Measurements from ENCODE around the gene NCK2.
"Not testable (repeated sequence)": the region's sequence is repeated elsewhere in the genome, so short reads cannot be mapped to it uniquely, and the experiment has no call there.

NCK2 gene

DNA sequence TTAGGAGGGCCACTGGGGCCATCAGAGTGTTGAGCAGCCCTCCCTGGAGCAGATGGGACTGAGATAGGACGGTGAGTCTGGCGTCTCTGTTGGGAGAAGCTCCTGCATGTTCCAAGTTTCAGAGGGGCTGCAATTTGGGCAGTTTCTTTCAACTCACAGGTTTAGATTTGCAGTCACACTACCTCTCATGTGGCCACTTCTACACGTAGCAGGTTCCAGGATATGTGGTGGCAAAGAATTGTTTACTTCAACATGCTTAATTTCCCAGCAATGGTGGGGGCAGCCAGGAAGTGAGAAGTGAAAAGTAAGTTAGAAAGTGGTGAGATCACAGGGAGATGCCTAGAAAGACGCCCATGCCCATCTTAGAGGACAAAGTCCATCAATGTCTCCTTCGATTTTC, 9.3 kb downstream of the NCK2 start:
- Mint-ChIP-seq H3K4me3 (peak overlapping the region; percentile 61 to 77), H3K9me3 (no peaks in the 10 kb centered on the region), H3K36me3 (ENCODE audit: insufficient read depth) (peaks cover 29% of the 10 kb centered on the region), H3K4me1 (ENCODE audit: low read depth in 2 of 2) (peaks cover 80 to 92% of the 10 kb centered on the region in 2 donors), H3K27ac (peak overlapping the region; percentile 91 to 94), H3K27me3 (no peaks in the 10 kb centered on the region)
- DNase-seq = peak; percentile 31 to 48 (median 40)
- peak; percentile 72 for ATAC-seq (replicated peaks)

DNA sequence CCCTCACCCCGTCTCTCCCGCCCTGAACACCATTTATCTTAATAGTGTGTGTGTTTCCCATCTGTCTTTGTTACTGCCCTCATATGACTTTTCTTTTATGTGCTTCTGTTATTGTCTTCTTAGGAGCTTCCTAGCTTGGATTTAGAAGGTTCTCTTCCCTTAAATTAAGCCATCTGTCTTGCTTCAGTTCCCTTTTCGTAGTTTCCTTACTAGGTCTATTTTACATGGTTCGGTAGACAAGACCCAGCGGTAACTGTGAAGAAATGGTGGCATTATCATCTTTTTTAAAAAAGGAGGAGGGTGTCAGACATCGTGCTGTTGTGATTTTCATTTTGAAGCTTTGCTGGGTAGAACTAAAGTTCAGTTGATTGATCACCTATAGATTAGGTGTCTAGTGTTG, 10.3 kb downstream of the NCK2 start:
- ATAC-seq (replicated peaks) (no peak), DNase-seq (no peak)
- no peaks in the 10 kb centered on the region for H3K9me3 Mint-ChIP-seq
- peak overlapping the region; percentile 91 to 94 for H3K27ac Mint-ChIP-seq
- peaks cover 77 to 91% of the 10 kb centered on the region in 2 donors for H3K4me1 Mint-ChIP-seq (ENCODE audit: low read depth in 2 of 2)
- H3K27me3 Mint-ChIP-seq = no peaks in the 10 kb centered on the region
- H3K4me3 Mint-ChIP-seq = peak overlapping the region; percentile 61 to 77
- peaks cover 27% of the 10 kb centered on the region for H3K36me3 Mint-ChIP-seq (ENCODE audit: insufficient read depth)

DNA sequence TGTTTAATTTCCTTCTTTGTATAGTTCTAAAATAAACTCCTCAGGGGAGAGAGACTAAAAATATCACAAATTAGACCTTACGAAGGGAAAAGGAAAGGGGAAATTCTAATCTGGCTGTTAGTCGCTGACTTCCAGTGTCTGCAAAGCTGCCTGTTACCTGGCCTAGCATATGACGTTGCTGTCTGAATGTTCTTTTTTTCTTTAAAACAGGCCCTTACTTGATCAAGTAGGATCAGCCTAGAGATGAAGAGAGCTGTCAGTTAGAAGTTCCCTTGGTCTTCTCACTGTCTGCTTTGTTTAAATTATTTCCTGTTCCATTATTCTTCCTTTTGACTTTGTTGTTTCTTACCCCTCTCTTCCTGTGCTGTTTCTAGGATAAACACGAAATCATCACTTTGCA, 11.2 kb downstream of the NCK2 start:
- ATAC-seq (replicated peaks) = peak; percentile 67
- H3K27ac Mint-ChIP-seq = peak overlapping the region; percentile 91 to 94
- H3K36me3 Mint-ChIP-seq (ENCODE audit: insufficient read depth) = peaks cover 27% of the 10 kb centered on the region
- H3K27me3 Mint-ChIP-seq = no peaks in the 10 kb centered on the region
- no peak for DNase-seq
- H3K9me3 Mint-ChIP-seq = no peaks in the 10 kb centered on the region
- peak overlapping the region; percentile 61 to 77 for H3K4me3 Mint-ChIP-seq
- H3K4me1 Mint-ChIP-seq (ENCODE audit: low read depth in 2 of 2) = peaks cover 76 to 91% of the 10 kb centered on the region in 2 donors

DNA sequence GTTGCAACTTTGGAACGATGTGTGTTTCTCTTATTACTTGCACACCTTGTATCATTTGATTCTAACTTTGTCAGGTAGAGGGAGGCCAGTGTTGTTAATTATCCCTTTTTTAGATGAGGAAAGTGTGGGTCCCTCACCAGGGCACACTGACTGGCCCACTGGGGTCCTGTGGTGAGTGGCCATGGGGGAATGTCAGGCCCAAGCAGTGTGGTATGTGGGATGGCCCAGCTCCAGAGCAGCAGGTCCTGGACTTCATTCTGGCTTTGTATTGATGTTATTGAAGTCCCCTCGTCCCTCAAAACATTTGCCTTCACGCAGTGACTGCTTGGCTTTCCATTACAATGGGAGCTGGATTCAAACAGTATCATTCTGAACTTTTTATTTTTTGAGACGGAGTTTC, 11.7 kb downstream of the NCK2 start:
- Mint-ChIP-seq H3K36me3 (ENCODE audit: insufficient read depth) (peaks cover 29% of the 10 kb centered on the region), H3K27ac (peak overlapping the region; percentile 91 to 94), H3K4me1 (ENCODE audit: low read depth in 2 of 2) (peaks cover 75 to 90% of the 10 kb centered on the region in 2 donors), H3K27me3 (no peaks in the 10 kb centered on the region), H3K9me3 (no peaks in the 10 kb centered on the region), H3K4me3 (peak overlapping the region; percentile 61 to 77)
- DNase-seq (no peak), ATAC-seq (replicated peaks) (no peak)

DNA sequence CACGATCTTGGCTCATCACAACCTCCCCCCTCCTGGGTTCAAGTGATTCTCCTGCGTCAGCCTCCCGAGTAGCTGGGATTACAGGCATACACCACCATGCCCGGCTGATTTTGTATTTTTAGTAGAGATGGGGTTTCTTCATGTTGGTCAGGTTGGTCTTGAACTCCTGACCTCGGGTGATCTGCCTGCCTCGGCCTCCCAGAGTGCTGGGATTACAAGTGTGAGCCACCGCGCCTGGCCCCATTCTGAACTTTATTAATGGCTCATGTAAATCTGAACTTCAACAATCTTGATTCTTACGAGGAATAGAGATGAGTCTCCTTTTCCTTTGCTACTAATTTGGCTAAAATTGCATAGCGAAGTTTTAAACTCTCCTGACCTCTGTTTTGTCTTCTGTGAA, 12.2 kb downstream of the NCK2 start:
- not testable (repeated sequence) for H3K9me3 Mint-ChIP-seq; ATAC-seq (replicated peaks); H3K27me3 Mint-ChIP-seq; DNase-seq
- Mint-ChIP-seq H3K4me3 (peak overlapping the region; percentile 61 to 77), H3K27ac (peak overlapping the region; percentile 91 to 94), H3K4me1 (ENCODE audit: low read depth in 2 of 2) (peaks cover 77 to 91% of the 10 kb centered on the region in 2 donors), H3K36me3 (ENCODE audit: insufficient read depth) (peaks cover 25% of the 10 kb centered on the region)

DNA sequence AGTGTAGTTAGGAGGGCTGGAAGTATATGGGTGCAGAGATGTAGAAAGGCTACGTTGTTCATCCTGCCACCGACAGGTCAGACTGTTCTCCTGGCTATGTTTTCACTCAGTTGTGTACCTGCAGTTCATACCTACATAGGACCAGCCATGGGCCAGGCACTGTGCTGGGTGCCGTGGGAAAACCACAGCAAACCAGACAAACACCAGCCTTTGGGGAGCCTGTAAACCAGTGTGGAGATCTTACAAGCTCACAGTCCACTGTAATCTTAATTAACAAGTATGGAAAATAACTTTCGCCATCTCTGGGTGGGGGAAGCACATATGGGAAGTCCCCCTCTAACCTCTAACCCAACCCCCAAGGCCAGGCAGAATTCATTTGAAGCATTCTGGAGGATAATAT, 12.7 kb downstream of the NCK2 start:
- ATAC-seq (replicated peaks) = peak; percentile 13
- peak overlapping the region; percentile 91 to 94 for H3K27ac Mint-ChIP-seq
- peaks cover 81 to 97% of the 10 kb centered on the region in 2 donors for H3K4me1 Mint-ChIP-seq (ENCODE audit: low read depth in 2 of 2)
- DNase-seq = no peak
- H3K9me3 Mint-ChIP-seq = no peaks in the 10 kb centered on the region
- peak overlapping the region; percentile 61 to 77 for H3K4me3 Mint-ChIP-seq
- H3K27me3 Mint-ChIP-seq = no peaks in the 10 kb centered on the region
- H3K36me3 Mint-ChIP-seq (ENCODE audit: insufficient read depth) = peaks cover 23% of the 10 kb centered on the region

DNA sequence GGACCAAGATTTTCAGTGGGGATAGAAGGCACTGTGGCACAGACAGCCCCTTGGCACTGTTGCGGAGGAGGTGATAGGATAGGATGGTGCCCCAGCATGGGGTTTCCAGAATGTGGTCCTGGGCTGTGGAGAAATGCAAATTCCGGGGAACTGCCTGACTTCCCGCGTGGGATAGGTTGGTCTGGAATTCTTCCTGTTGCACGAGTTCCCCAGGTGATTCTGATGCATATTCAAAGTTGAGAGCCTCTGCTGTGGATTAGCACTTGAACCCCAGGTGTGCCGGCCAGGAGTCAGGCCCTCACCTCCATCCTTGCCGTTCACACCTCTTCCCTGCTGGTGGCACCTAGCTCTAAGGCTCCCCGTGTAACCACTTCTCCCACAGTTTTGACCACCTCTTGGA, 15.5 kb downstream of the NCK2 start:
- Mint-ChIP-seq H3K4me3 (peak overlapping the region; percentile 72 to 77), H3K9me3 (no peaks in the 10 kb centered on the region), H3K27me3 (no peaks in the 10 kb centered on the region), H3K4me1 (ENCODE audit: low read depth in 2 of 2) (peaks cover 72 to 97% of the 10 kb centered on the region in 2 donors), H3K27ac (peak overlapping the region; percentile 91 to 96), H3K36me3 (ENCODE audit: insufficient read depth) (peaks cover 28% of the 10 kb centered on the region)
- no peak for DNase-seq
- ATAC-seq (replicated peaks) = no peak

DNA sequence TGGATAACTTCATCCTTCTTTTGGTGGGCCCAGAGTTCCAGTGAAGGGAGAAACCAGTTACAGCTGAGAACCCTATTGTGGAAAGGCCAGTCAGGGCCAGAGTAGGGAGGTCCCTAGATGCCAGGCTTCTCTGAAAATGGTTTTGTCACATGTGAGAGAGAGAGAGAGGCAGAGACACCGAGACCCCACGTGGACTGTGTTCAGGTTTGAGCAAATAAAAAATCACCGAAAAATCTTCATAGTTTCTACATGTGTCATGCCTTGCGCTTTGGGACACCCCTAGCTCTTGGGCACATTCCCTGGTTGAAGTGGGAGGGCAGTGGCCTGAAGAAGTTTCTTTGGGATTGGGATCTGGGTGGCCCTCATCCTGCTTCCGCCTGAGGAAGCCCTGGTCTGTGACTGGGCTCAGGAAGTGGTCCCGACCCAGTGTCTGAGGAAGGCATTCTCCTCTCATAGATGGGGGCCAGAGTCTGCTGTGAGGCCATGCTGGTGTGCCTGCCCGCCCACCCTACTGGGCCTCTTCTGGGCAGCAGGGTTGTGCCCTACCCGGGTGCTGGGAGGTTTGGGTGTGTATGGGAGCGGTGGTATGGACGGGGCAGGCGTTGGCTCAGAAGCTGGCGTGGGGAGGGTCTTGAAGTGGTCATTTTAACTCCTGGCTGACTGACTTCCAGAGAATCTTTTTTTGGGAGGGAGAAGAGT, 16.1 kb downstream of the NCK2 start:
- DNase-seq (no peak), ATAC-seq (replicated peaks) (no peak)
- no peaks in the 10 kb centered on the region for H3K9me3 Mint-ChIP-seq
- peak overlapping the region; percentile 91 to 96 for H3K27ac Mint-ChIP-seq
- H3K4me3 Mint-ChIP-seq = peak overlapping the region; percentile 72 to 77
- H3K36me3 Mint-ChIP-seq (ENCODE audit: insufficient read depth) = peaks cover 28% of the 10 kb centered on the region
- H3K27me3 Mint-ChIP-seq = no peaks in the 10 kb centered on the region
- H3K4me1 Mint-ChIP-seq (ENCODE audit: low read depth in 2 of 2) = peaks cover 70 to 95% of the 10 kb centered on the region in 2 donors

DNA sequence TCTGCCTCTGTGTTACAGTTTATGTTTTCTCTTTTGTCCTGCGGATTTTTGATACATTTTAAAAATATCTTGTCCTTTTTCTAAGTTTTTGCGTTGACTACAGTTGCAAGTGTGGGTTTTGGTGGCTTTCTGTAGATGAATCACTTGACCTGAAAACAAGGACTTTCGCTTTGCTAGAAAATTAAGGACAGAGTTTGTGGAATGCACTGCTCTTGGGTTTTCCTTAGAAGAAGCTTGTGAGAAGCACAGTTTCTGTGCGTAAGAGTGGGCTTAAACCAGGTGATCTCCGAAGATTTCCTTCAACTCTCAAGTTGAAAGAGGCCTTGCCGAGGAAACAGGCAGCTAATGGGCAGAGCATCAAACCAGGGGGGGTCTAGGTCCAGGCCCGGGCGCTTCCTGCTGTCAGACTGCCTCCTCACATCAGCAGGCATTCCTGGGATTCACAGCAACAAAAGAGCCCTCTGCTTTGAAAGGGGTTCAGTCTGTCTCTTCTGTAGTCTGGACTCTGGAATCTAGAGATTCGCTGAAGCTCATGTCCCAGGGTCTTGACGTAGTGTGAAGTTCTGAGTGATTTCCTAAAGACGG, 17.3 kb downstream of the NCK2 start:
- Mint-ChIP-seq H3K9me3 (no peaks in the 10 kb centered on the region), H3K4me1 (ENCODE audit: low read depth in 2 of 2) (peaks cover 73 to 96% of the 10 kb centered on the region in 2 donors), H3K4me3 (peak overlapping the region; percentile 72 to 77), H3K36me3 (ENCODE audit: insufficient read depth) (peaks cover 32% of the 10 kb centered on the region), H3K27ac (peak overlapping the region; percentile 91 to 96), H3K27me3 (no peaks in the 10 kb centered on the region)
- peak; percentile 18 for ATAC-seq (replicated peaks)
- no peak for DNase-seq

DNA sequence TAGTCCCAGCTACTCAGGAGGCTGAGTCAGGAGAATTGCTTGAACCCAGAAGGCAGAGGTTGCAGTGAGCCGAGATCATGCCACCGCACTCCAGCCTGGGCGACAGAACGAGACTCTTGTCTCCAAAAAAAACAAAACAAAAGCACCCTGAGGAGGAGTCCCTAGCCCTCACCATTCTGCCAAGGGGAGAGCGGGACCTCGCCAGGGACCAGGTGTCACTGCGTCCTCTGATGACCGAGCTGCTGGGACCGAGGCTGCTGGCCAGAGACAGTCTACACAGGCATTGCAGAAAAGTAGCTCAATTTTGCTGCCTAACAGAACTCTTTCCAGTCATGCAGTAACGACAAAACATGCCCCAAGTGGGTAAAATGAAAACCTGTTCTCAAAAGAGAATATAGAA, 18.4 kb downstream of the NCK2 start:
- Mint-ChIP-seq H3K27me3 (no peaks in the 10 kb centered on the region), H3K4me3 (peak overlapping the region in 1 of 2 donors; percentile 77), H3K36me3 (ENCODE audit: insufficient read depth) (peaks cover 28% of the 10 kb centered on the region), H3K27ac (peak overlapping the region; percentile 91 to 96), H3K4me1 (ENCODE audit: low read depth in 2 of 2) (peaks cover 72 to 95% of the 10 kb centered on the region in 2 donors), H3K9me3 (no peaks in the 10 kb centered on the region)
- ATAC-seq (replicated peaks) (no peak), DNase-seq (no peak)

DNA sequence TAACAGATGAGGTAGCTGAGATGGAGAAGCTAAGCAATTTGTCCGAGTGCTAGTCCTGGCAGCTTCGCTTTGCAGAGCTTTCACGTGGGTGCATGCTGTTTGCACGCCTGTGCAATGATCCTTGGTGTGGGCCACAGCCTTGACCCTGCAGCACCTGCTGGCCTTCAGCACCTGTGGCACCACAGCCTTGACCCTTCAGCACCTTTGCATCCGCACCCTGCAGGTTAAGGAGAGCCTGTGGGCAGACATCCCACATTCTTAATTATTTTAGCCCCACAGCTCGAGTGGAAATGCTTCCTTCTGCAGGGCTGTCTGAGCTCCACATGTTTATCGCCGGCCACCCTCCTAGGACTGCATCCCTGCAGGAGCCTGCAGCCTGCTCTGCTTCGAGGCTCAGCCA, 19.3 kb downstream of the NCK2 start:
- Mint-ChIP-seq H3K4me1 (ENCODE audit: low read depth in 2 of 2) (peaks cover 76 to 93% of the 10 kb centered on the region in 2 donors), H3K4me3 (peak overlapping the region; percentile 51 to 66), H3K27me3 (no peaks in the 10 kb centered on the region), H3K27ac (peak overlapping the region; percentile 57 to 90), H3K36me3 (ENCODE audit: insufficient read depth) (peaks cover 29% of the 10 kb centered on the region), H3K9me3 (no peaks in the 10 kb centered on the region)
- ATAC-seq (replicated peaks) (no peak), DNase-seq (no peak)

DNA sequence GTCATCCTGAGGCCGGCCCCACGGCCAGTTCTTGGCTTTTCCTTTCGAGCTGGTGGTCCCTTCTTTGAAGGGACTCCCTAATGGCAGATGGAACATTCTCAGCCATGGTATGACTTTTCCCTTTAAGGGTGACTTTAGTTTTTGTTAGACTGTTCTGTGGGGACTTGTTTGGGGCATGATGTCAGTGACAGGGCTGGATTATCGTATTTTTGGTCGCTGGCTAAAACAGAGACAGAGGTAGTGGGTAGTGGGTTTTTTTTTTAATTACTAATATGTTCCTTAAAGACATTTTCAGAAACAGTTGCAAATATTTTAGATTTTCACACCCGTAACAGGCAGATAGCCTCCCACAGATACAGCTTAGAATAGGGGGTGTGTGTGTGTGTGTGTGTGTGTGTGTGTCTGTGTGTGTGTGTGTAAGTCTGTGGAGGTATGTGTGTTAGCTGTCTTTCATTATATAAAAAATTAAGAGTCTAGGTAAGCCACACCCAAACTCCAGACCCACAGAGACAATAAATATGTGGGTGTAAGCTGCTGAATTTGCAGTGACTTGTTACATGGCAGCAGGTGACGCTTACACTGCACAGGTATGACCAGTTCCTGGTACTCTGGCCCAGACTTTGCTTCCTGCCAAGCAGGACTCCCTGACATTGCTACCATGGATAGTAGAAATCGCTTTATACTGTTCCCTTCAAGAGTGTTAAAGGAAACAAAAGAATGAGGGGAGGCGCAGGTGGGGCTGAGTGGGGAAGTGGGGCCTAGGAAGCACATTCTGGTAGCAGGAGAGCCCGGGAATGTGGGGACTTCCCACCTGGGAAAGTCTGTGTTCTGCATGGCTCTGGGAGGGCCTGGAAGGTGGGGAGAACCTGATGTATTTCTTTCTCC, 20.9 kb downstream of the NCK2 start:
- H3K27me3 Mint-ChIP-seq = no peaks in the 10 kb centered on the region
- peak overlapping the region; percentile 17 to 50 for H3K4me3 Mint-ChIP-seq
- peaks cover 77 to 92% of the 10 kb centered on the region in 2 donors for H3K4me1 Mint-ChIP-seq (ENCODE audit: low read depth in 2 of 2)
- no peak for DNase-seq
- H3K9me3 Mint-ChIP-seq = no peaks in the 10 kb centered on the region
- peak overlapping the region; percentile 82 to 90 for H3K27ac Mint-ChIP-seq
- peak; percentile 76 for ATAC-seq (replicated peaks)
- H3K36me3 Mint-ChIP-seq (ENCODE audit: insufficient read depth) = peaks cover 29% of the 10 kb centered on the region

DNA sequence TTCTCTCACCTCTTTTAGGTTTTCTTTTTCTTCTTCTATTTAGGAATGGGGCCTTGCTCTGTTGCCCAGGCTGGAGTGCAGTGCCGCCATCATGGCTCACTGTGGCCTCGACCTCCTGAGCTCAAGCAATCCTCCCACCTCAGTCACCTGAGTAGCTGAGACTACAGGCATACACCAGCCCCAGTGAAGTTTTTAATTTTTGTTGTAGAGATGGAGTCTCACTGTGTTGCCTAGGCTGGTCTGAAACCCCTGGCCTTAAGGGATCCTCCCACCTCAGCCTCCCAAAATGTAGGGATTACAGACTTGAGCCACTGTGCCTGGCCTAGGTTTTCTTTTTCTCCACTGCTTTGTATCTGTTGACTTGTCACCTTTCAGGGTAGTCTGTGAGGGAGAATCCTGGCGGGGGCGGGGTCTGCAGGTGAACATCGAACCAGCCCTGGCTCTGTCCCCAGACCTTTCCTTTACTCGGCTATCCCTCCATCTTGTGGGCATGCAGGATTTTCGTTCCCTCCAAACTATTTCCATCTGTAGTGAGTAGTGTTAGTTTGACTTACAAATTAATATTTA, 21.7 kb downstream of the NCK2 start:
- H3K36me3 Mint-ChIP-seq (ENCODE audit: insufficient read depth) = peaks cover 25% of the 10 kb centered on the region
- ATAC-seq (replicated peaks) = no peak
- H3K4me3 Mint-ChIP-seq = peak overlapping the region; percentile 17 to 50
- H3K9me3 Mint-ChIP-seq = no peaks in the 10 kb centered on the region
- H3K27me3 Mint-ChIP-seq = no peaks in the 10 kb centered on the region
- no peak for DNase-seq
- H3K27ac Mint-ChIP-seq = peak overlapping the region; percentile 82 to 90
- peaks cover 70 to 85% of the 10 kb centered on the region in 2 donors for H3K4me1 Mint-ChIP-seq (ENCODE audit: low read depth in 2 of 2)

All from effector memory CD8-positive, alpha-beta T cell (primary cell).